ENCODE measurements around the gene EPHA3.
A peak's percentile ranks its signal among the peaks of the same experiment; 100 is the strongest.

The EPHA3 gene

DNA sequence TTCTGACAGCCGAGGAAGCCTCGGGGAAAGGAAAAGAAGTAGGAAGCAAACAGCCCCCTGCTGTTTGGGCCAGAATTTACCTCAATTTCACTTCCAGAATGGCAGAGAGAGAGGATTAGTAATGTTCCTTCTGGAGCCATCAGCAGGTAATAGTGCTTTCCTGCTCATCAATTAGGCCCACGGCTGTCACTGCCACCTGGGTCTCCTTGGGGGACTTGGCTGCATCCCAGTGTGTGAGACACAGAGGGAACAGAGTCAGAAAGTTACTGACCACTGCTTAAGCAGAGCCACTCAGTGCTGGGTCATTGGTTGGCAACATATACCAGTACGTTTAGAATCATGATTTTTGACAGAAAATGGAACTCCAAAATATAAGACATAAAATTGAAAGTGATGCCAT is 397.0 kb downstream of the EPHA3 start:
- H3K9me3 ChIP-seq: no peaks in the 10 kb centered on the region

DNA sequence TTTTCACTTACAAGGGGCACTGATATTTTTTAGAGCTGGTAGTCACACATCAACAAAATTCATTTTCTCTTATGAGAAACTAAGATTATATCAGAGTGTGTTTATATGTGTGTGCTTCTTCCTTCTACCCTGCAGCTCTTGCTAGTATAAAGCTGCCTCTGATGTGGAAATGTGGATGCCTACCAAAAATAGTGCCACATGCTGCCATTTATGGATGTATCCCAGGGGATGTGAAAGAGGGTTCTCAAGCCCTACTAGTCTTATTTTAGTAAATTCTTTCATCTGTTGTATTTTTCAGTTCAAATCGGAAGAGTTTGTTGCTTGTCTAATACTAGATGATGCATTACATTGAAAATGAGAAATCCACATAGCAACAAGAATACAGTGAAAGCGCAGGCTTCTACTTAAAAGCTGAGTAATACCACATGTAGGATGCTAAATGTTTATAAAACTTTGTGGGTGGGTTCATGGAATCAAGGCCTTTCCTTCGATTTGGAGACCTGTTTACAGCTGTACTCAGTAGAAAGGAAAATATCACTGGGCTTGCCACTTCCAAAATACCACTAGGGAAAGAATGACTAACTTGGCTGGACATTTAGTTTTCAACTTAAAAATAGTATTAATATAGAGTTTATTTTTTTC is 399.2 kb downstream of the EPHA3 start:
- no peaks in the 10 kb centered on the region for H3K27me3 ChIP-seq
- H3K4me1 ChIP-seq: peaks cover 0 to 43% (median 19%) of the 10 kb centered on the region in 4 donors
- DNase-seq: no peak
- no peak overlapping the region for H3K4me3 ChIP-seq
- no peaks in the 10 kb centered on the region for H3K9me3 ChIP-seq
- H3K27ac ChIP-seq: peak overlapping the region; percentile 67 to 81
- TF ChIP-seq, protein P1, sequence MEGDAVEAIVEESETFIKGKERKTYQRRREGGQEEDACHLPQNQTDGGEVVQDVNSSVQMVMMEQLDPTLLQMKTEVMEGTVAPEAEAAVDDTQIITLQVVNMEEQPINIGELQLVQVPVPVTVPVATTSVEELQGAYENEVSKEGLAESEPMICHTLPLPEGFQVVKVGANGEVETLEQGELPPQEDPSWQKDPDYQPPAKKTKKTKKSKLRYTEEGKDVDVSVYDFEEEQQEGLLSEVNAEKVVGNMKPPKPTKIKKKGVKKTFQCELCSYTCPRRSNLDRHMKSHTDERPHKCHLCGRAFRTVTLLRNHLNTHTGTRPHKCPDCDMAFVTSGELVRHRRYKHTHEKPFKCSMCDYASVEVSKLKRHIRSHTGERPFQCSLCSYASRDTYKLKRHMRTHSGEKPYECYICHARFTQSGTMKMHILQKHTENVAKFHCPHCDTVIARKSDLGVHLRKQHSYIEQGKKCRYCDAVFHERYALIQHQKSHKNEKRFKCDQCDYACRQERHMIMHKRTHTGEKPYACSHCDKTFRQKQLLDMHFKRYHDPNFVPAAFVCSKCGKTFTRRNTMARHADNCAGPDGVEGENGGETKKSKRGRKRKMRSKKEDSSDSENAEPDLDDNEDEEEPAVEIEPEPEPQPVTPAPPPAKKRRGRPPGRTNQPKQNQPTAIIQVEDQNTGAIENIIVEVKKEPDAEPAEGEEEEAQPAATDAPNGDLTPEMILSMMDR (IDR thresholded peaks at IDR 0.05): no peak
- H3K36me3 ChIP-seq: no peaks in the 10 kb centered on the region
- intact Hi-C loops (cut with DNase I; ENCODE audit: low total_unique reads): no loop called here

More for the DNA sequence above, 397.0 kb downstream of the EPHA3 start:
- TF ChIP-seq, protein P1 (IDR thresholded peaks at IDR 0.05): no peak
- Histone ChIP-seq H3K27ac (peak overlapping the region; percentile 67 to 81), H3K27me3 (no peaks in the 10 kb centered on the region), H3K4me1 (peaks cover 0 to 43% (median 19%) of the 10 kb centered on the region in 4 donors), H3K4me3 (no peak overlapping the region), H3K36me3 (no peaks in the 10 kb centered on the region)
- intact Hi-C loops (cut with DNase I; ENCODE audit: low total_unique reads): no loop called here
- DNase-seq: no peak

DNA sequence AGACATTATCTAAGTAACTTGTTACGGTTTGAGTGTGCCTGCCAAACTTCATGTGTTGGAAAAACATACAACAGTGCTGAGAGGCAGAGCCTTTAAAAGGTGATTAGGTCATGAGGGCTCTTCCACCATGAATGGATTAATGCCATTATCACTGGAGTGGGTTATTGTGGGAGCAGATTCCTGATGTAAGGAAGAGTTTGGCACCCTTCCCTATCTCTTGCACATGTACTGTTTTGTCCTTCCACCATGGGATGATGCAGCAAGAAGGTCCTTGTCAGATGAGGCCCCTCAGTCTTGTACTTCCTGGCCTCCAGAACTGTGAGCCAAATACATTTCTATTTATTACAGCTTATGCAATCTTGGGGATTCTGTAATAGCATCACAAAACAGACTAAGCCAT is 413.9 kb downstream of the EPHA3 start:
- no peaks in the 10 kb centered on the region for H3K9me3 ChIP-seq
- intact Hi-C loops (cut with DNase I; ENCODE audit: low total_unique reads): no loop called here
- H3K4me3 ChIP-seq: no peak overlapping the region
- H3K27ac ChIP-seq: peak overlapping the region; percentile 3 to 48
- DNase-seq: no peak
- TF ChIP-seq, protein P1 (IDR thresholded peaks at IDR 0.05): no peak
- no peaks in the 10 kb centered on the region for H3K36me3 ChIP-seq
- H3K4me1 ChIP-seq: peaks cover 0 to 23% (median 8%) of the 10 kb centered on the region in 4 donors
- no peaks in the 10 kb centered on the region for H3K27me3 ChIP-seq

DNA sequence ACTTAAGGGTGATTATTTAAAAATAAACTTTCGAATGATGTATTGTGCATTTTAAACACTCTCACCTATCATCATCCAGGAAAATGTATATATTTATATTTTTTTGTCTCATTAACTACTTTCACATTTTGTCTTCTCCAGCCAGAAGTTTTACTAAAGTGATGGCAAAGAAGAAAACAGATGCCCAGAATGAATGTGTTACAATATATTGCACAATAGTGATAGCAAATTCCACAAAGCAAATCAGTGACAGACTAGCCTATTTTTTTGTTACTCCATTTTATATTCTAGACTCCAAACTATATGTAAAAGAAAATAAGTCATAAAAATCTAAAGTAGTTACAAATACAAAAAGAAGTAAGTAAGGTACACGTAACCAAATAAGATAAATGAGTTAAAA is 414.7 kb downstream of the EPHA3 start:
- H3K4me1 ChIP-seq: peaks cover 0 to 23% (median 8%) of the 10 kb centered on the region in 4 donors
- H3K27me3 ChIP-seq: no peaks in the 10 kb centered on the region

DNA sequence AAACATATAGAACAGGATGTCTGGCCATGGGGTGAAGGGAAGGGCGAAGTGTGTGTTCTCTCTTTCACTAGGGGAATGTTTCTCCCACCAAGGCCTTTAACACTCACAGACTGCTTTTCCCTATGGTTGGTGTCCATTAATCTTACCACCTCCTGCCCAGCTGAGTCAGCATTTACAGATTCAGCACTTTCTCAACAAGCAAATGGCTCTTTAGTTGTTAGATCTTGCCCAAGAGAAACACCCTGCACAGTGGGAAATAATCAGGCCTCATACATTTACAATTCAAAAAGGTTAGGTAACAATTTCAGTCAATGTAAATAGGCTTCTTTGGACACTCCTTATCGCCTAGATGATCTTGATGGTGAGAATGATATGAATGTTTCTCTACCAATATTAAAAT is 418.2 kb downstream of the EPHA3 start:
- H3K36me3 ChIP-seq: no peaks in the 10 kb centered on the region
- no peaks in the 10 kb centered on the region for H3K9me3 ChIP-seq
- H3K27ac ChIP-seq: no peak overlapping the region
- no peak overlapping the region for H3K4me3 ChIP-seq
- peaks cover 0 to 16% (median 8%) of the 10 kb centered on the region in 4 donors for H3K4me1 ChIP-seq
- no peak for DNase-seq
- TF ChIP-seq, protein P1 (IDR thresholded peaks at IDR 0.05): no peak
- intact Hi-C loops (cut with DNase I; ENCODE audit: low total_unique reads): no loop called here
- no peaks in the 10 kb centered on the region for H3K27me3 ChIP-seq

More for the DNA sequence above, 414.7 kb downstream of the EPHA3 start:
- intact Hi-C loops (cut with DNase I; ENCODE audit: low total_unique reads): no loop called here
- Histone ChIP-seq H3K36me3 (no peaks in the 10 kb centered on the region), H3K9me3 (no peaks in the 10 kb centered on the region), H3K27ac (no peak overlapping the region), H3K4me3 (no peak overlapping the region)
- no peak for DNase-seq
- TF ChIP-seq, protein P1 (IDR thresholded peaks at IDR 0.05): no peak

Data from tibial artery (tissue), 4 donors.